SJCRH30 (cell line): ENCODE results near the gene SGSH. TPM values are rescaled to one million over a fixed set of nuclear protein-coding genes. Genes with fewer than 3 reads are reported as not detected.
A peak's percentile ranks its signal among the peaks of the same experiment; 100 is the strongest.

ENCODE experiments used
- DNase-seq, 2 experiments: peaks; one replicate each; pipeline ENCODE4 v3.0.0-alpha.2; 2015 to 2020
- H3K27ac ChIP-seq: fragments of 250-450 bp; sonication (Bioruptor Pico); 2 replicates; pipeline ENCODE4 v1.5.1; 2020; ENCODE audit warnings: mild to moderate bottlenecking, moderate library complexity
- H3K27me3 ChIP-seq: fragments of 250-450 bp; sonication (Bioruptor Pico); 2 replicates; pipeline ENCODE4 v1.5.1; 2020; ENCODE audit warnings: mild to moderate bottlenecking, moderate library complexity
- H3K36me3 ChIP-seq: fragments of 250-450 bp; sonication (Bioruptor Pico); 2 replicates; pipeline ENCODE4 v1.5.1; 2020; ENCODE audit warnings: mild to moderate bottlenecking, moderate library complexity
- H3K4me1 ChIP-seq: fragments of 250-450 bp; sonication (Bioruptor Pico); 2 replicates; pipeline ENCODE4 v1.5.1; 2020; ENCODE audit warnings: mild to moderate bottlenecking, moderate library complexity
- H3K4me3 ChIP-seq: fragments of 250-450 bp; sonication (Bioruptor Pico); 2 replicates; pipeline ENCODE4 v1.5.1; 2020; ENCODE audit warnings: mild to moderate bottlenecking, moderate library complexity
- H3K9me3 ChIP-seq: fragments of 250-450 bp; sonication (Bioruptor Pico); replicated peaks from 2 replicates; pipeline ENCODE4 v1.5.1; 2020; ENCODE audit warnings: mild to moderate bottlenecking, moderate library complexity
- total RNA-seq: library from RNA; depleted of rRNA; stranded (reverse); fragments of >200 nt; shearing (Covaris generic); gene quantifications from 2 replicates; pipeline ENCODE4 v1.2.3, GENCODE V29; 2014

Gene SGSH
- total RNA-seq, 1 experiment from 2014 or later, result 19.3 TPM

DNA sequence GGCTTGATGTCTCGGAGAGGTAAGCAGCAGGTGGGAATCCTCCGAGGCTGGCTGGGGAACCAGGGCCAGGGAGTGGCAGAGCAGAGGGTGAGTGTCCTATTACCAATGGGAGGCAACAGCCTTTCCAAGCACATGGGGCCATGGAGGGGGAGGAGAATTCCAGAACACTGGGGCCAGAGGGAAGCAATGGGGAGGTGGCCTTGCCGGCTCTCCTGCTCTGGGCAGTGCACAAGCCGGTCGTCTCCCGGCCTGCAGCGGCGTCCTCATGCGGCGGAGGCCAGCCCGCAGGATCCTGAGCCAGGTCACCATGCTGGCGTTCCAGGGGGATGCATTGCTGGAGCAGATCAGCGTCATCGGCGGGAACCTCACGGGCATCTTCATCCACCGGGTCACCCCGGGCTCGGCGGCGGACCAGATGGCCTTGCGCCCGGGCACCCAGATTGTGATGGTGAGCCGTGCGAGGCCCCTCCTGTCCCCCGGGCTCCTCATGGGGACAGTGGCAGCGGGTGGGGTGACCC, 21.9 kb downstream of the SGSH start:
- Histone ChIP-seq H3K4me1 (0 out of 2 replicates have a peak, but pooled peaks cover 4% of the 10 kb centered on the region), H3K27me3 (no peaks in the 10 kb centered on the region), H3K36me3 (no peaks in the 10 kb centered on the region), H3K9me3 (no peaks in the 10 kb centered on the region), H3K4me3 (no peak overlapping the region), H3K27ac (no peak overlapping the region)
- DNase-seq, result peak; percentile 54 to 70

DNA sequence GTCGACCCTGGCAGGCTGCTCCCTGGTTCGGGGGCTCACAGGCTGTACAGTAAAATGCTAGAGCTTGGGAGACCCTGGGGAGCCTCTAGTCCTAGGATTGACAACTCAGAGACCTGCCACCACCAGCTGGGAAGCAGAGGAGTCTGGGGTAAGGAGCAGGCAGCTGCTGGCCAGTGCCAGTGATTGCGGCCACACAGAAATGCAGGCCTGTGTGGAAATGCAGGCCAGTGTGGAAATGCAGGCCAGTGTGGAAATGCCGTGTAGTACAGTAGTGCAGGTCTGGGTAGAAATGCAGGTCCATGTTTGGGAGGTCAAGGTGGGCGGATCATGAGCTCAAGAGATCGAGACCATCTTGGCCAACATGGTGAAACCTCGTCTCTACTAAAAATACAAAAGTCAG, 23.5 kb downstream of the SGSH start:
- H3K27ac ChIP-seq, result no peak overlapping the region
- no peaks in the 10 kb centered on the region; the same call in 1 of the 2 replicates for H3K27me3 ChIP-seq
- H3K4me1 ChIP-seq, result peaks cover 12% of the 10 kb centered on the region; the same call in 1 of the 2 replicates
- no peaks in the 10 kb centered on the region for H3K9me3 ChIP-seq
- H3K4me3 ChIP-seq, result no peak overlapping the region
- H3K36me3 ChIP-seq, result no peaks in the 10 kb centered on the region
- DNase-seq, result no peak

DNA sequence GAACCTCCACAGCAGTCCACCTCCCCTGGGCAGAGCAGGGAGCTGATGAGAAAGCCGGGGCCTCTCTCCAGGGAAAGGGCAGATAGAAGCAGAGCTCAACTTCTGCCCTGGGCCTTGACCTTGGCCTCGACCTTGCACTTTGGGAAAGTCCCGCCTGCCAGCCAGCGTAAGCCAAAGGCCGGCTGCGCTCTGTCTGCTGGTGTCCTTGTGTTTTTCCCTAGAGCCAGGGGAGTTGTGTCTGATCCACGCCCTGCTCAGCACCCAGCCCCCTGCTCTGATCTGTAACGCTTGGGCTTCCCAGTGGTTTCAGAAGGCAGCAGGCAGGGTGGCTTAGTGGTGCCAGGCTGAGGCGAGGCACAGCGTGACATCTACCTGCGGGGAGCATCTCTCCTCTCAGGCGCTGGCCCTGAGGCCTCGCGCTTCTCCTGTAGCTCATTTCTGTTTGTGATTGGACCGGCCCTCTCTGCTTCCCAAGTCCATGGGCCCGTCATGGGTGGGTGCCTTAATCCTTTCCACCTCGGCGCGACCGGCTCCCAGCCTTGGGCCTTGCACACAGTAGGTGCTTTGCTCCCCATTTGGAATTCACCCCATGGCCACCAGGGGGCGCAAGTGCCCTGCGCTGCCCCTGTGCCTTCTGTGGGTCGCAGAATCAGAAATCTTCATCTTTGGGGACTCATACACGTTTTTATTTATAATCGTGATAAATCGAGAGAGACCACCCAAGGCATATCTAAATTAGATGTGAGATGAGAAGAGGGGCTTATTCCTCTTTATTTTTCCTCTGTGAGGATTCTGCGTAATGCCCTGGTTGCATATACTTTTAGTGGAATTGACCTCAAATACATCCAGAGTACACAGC, 24.2 kb downstream of the SGSH start:
- peaks cover 7% of the 10 kb centered on the region; the same call in 1 of the 2 replicates for H3K27me3 ChIP-seq
- H3K36me3 ChIP-seq, result no peaks in the 10 kb centered on the region
- peak in 1 of 2 experiments; percentile 61 for DNase-seq
- H3K4me3 ChIP-seq, result no peak overlapping the region
- H3K4me1 ChIP-seq, result peaks cover 14% of the 10 kb centered on the region; the same call in 1 of the 2 replicates
- no peaks in the 10 kb centered on the region for H3K9me3 ChIP-seq
- H3K27ac ChIP-seq, result no peak overlapping the region

DNA sequence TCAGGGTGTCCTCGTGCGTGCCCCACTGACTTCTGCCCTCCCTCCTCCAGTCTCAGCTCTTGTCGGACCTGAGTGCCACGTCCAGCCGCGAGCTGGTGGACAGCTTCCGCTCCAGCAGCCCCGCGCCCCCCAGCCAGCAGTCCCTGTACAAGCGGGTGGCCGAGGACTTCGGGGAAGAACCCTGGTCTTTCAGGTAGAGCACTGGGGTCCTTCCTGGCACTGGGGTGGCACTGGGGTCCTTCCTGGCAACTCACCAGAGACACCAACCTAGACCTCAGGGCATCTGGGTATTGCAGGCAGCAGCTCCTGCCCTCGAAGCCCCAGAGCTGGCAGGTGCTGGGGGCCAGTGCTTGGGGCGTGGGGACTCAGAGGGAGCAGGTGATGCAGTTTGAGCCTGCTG, 25.0 kb downstream of the SGSH start:
- Histone ChIP-seq H3K9me3 (no peaks in the 10 kb centered on the region), H3K27ac (no peak overlapping the region), H3K36me3 (no peaks in the 10 kb centered on the region), H3K4me3 (no peak overlapping the region), H3K4me1 (peaks cover 14% of the 10 kb centered on the region; the same call in 1 of the 2 replicates), H3K27me3 (peaks cover 11% of the 10 kb centered on the region; the same call in 1 of the 2 replicates)
- DNase-seq, result no peak

DNA sequence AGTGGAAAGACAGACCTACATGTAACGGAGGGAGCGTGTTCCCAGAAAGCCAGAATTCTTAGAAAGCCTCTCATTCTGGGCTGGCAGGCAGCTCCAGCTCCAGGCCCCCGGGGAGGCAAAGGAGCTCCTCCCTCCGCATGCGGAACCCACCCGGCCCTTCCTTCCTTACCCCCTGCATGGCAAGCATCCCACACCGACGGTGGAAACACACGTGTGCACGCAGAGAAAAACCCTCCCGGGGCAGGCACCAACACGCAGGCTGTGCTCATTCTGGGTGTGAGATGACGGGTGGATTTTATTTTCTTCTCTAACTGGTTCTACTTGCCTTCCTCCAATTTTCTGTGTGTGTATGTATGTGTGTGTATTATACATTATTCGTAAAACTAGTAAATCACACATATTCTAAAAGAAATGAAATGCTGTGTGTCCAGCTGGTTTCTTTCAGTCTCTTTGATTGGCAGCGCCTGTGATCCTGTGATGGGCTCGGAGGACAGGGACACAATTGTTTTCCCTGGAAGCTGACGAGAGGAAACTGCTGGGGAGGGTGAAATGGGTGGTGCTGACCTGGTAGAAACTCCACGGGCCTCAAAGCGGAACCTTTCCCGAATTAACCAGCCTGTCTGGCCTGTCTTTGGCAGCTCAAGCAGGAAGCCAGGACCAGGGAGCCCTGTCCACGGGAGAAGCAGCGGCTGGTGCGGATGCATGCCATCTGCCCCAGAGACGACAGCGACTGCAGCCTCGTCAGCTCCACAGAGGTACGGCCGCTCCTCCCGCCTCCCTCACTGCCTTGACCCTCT, 28.1 kb downstream of the SGSH start:
- H3K36me3 ChIP-seq, result no peaks in the 10 kb centered on the region
- peaks cover 10% of the 10 kb centered on the region; the same call in 1 of the 2 replicates for H3K4me1 ChIP-seq
- H3K27me3 ChIP-seq, result peaks cover 38% of the 10 kb centered on the region
- peak overlapping the region; percentile 30 for H3K4me3 ChIP-seq
- no peak overlapping the region for H3K27ac ChIP-seq
- peak; percentile 68 to 77 for DNase-seq
- no peaks in the 10 kb centered on the region for H3K9me3 ChIP-seq

DNA sequence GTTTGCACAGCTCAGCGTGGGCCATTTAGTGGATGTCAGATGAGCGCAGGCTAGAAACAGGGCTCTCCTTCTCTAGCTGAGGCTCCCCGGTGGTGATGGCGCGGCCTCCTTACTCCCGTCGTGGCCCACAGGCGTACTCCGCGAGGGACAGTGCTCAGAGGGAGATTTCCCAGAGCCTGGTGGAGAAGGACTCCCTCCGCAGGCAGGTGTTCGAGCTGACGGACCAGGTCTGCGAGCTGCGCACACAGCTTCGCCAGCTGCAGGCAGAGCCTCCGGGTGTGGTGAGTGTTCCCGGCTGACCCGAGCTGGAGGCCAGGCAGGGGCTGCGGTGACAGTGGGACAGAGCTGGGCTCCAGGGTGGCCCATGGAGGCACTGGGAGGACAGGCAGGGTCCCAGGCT, 28.9 kb downstream of the SGSH start:
- Histone ChIP-seq H3K4me3 (no peak overlapping the region), H3K27ac (no peak overlapping the region), H3K9me3 (no peaks in the 10 kb centered on the region), H3K36me3 (no peaks in the 10 kb centered on the region), H3K4me1 (peaks cover 10% of the 10 kb centered on the region; the same call in 1 of the 2 replicates), H3K27me3 (peaks cover 47% of the 10 kb centered on the region)
- DNase-seq, result no peak

DNA sequence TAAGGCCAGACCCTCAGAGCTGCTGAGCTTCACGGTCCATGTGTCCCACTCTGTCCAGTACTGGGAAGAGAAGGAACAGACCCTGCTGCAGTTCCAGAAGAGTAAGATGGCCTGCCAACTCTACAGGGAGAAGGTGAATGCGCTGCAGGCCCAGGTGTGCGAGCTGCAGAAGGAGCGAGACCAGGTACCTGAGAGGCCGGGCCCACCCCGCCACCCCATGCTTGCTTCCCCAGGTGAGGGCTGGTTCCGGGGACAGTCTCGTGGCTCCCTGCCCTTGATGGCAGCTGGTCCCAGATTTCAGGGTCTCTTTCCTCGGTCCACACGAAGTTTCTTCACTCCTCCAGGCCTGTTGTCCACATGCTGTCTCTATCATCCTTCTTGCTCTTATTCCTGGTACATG, 29.4 kb downstream of the SGSH start:
- H3K4me3 ChIP-seq, result no peak overlapping the region
- H3K36me3 ChIP-seq, result no peaks in the 10 kb centered on the region
- peaks cover 10% of the 10 kb centered on the region; the same call in 1 of the 2 replicates for H3K4me1 ChIP-seq
- no peak for DNase-seq
- H3K9me3 ChIP-seq, result no peaks in the 10 kb centered on the region
- no peak overlapping the region for H3K27ac ChIP-seq
- H3K27me3 ChIP-seq, result peaks cover 52% of the 10 kb centered on the region

DNA sequence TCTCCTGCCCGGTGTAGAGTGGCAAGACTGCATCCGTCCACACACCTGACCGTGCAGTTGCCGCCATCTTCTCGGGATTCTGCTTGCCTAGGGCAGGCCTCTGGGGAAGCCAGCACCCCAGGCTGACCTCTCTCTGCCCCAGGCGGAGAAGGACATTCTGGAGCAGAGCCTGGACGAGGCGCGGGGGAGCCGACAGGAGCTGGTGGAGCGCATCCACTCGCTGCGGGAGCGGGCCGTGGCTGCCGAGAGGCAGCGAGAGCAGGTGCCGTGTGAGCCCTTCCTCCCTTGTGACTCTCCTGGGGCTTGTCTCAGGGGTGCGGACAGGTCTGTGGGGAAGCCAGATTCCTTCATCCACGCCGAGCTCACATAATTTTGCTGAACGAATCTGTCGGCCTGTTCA, 30.5 kb downstream of the SGSH start:
- H3K36me3 ChIP-seq, result no peaks in the 10 kb centered on the region
- no peak for DNase-seq
- peaks cover 10% of the 10 kb centered on the region; the same call in 1 of the 2 replicates for H3K4me1 ChIP-seq
- H3K4me3 ChIP-seq, result no peak overlapping the region
- no peak overlapping the region for H3K27ac ChIP-seq
- H3K9me3 ChIP-seq, result no peaks in the 10 kb centered on the region
- peaks cover 60% of the 10 kb centered on the region for H3K27me3 ChIP-seq

DNA sequence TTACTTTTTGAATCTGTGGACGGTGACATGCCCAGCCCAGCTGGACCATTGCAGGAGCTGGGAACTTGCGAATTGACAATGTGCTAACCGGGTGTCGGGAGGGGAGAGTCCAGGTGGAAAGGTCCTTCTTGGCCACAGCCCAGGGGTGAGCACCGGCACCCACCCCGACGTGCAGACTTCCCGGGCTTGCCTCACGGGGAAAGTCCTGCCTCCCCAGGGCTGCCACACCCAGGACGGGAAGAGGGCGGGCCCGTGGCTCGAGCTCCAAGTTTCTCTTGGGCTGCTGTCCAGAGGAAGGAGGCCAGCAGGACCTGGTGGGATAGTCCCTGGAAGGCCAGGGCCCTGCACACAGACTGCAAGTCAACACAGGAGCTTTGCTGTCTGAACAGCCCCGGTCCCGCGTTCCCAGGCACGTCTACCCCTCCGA, 32.6 kb downstream of the SGSH start:
- H3K36me3 ChIP-seq, result no peaks in the 10 kb centered on the region
- H3K27ac ChIP-seq, result no peak overlapping the region
- H3K9me3 ChIP-seq, result no peaks in the 10 kb centered on the region
- no peak for DNase-seq
- H3K4me1 ChIP-seq, result peaks cover 7% of the 10 kb centered on the region; the same call in 1 of the 2 replicates
- H3K27me3 ChIP-seq, result peaks cover 60% of the 10 kb centered on the region
- H3K4me3 ChIP-seq, result no peak overlapping the region

DNA sequence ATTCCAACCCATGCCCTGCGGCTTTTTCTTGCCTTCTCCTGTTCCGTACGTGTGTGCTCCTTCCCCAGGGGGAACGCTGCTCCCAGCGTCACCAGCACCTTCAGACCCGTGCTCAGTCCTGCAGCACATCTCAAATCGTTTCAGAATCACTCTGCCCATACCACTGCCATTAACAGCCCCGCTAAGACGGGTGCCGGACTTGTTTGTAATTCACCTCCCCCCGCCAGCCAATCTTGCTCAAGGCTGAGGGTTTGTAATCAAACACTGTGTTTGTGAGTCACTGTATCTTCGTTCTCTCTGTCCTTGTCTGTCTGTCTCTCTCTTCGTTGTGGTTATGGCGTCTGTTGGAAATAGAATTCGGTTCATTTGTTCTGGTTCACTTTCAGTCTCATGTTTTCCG, 33.0 kb downstream of the SGSH start:
- peaks cover 60% of the 10 kb centered on the region for H3K27me3 ChIP-seq
- peaks cover 6% of the 10 kb centered on the region; the same call in 1 of the 2 replicates for H3K4me1 ChIP-seq
- no peaks in the 10 kb centered on the region for H3K36me3 ChIP-seq
- H3K27ac ChIP-seq, result no peak overlapping the region
- no peak for DNase-seq
- H3K9me3 ChIP-seq, result no peaks in the 10 kb centered on the region
- H3K4me3 ChIP-seq, result no peak overlapping the region

DNA sequence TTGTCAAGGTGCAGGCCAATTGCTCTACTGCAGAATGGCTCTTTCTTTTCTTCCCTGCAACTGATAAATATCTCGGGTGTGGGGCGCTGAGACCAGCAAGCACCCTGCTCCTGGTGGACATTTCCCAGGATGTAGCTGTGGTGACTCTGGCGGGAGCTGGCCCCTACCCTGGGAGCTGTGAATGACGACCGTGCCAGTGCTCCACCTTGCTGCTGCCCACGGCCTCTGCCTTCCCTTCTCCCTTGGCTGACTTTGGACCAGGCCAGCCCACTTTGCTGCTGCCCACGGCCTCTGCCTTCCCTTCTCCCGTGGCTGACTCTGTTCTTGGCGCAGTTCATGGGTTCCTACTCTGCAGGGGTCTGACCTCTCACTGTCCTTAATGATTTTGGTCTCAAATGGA, 34.2 kb downstream of the SGSH start:
- Histone ChIP-seq H3K27ac (no peak overlapping the region), H3K9me3 (no peaks in the 10 kb centered on the region), H3K4me1 (no peaks in the 10 kb centered on the region), H3K4me3 (no peak overlapping the region), H3K36me3 (no peaks in the 10 kb centered on the region), H3K27me3 (peaks cover 54% of the 10 kb centered on the region)
- no peak for DNase-seq

DNA sequence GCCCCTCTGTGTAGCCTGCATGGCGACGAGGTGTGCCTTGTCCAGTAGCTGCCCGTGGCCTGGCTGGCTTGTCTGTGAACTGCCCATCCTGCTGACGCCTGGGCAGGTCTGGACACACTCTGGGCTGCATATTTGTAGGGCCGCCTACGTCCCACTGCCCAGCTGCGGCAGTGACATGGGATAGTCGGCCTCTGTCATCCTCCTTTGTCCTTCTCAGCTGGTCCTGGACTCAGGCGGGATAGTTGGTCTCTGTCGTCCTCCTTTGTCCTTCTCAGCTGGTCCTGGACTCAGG, 35.8 kb downstream of the SGSH start:
- DNase-seq, result no peak
- Histone ChIP-seq H3K36me3 (no peaks in the 10 kb centered on the region), H3K27me3 (peaks cover 41% of the 10 kb centered on the region), H3K27ac (no peak overlapping the region), H3K9me3 (no peaks in the 10 kb centered on the region), H3K4me1 (peaks cover 1% of the 10 kb centered on the region; the same call in 1 of the 2 replicates), H3K4me3 (no peak overlapping the region)

DNA sequence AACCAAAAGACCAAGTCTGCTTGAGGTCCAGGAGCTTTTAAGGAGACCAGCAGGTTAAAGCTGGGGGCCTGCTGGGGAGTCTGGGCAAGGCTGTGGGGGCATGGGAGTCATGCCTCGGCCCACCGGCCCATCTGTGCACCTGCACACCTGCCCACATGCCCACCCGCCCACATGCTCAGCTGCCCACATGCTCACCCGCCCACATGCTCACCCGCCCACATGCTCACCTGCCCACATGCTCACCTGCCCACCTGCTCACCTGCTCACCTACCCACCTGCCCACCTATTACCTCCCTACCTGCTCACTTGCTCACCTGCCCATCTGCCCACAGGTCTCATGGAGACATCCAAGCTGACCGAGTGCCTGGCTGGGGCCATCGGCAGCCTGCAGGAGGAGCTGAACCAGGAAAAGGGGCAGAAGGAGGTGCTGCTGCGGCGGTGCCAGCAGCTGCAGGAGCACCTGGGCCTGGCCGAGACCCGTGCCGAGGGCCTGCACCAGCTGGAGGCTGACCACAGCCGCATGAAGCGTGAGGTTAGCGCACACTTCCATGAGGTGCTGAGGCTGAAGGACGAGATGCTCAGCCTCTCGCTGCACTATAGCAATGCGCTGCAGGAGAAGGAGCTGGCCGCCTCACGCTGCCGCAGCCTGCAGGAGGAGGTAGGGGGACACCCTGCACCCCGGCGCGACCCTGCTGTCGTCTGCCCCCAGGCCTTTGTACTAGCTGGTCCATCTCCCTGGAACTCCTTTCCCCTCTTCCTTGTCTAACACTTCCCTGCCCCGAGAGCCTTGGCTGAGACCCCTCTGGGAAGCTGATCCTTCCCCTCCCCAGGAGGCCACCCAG, 36.3 kb downstream of the SGSH start:
- Histone ChIP-seq H3K4me3 (no peak overlapping the region), H3K27ac (no peak overlapping the region), H3K9me3 (no peaks in the 10 kb centered on the region), H3K4me1 (peaks cover 7% of the 10 kb centered on the region), H3K27me3 (peaks cover 39% of the 10 kb centered on the region), H3K36me3 (no peaks in the 10 kb centered on the region)
- DNase-seq, result no peak

DNA sequence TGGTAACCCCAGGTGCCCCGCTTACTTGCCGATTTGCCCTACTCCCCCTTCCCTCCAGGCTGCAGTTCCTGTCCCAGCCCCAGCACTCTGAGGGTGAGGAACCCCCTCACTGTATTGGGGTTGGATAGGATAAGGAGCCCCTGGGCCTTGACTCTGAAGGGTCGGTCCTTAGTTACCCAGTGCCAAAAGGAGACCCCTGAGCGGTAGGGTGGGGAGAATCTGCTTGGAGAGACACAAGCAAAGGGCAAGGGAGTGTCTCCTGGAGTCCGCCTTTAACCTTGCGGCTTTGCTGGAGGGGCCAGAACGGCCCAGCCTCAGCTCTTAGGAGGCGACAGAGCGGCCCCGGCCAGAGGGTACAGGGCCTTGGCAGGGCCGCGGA, 37.3 kb downstream of the SGSH start:
- Histone ChIP-seq H3K27me3 (peaks cover 30% of the 10 kb centered on the region), H3K4me1 (peaks cover 15% of the 10 kb centered on the region), H3K9me3 (no peaks in the 10 kb centered on the region), H3K4me3 (no peak overlapping the region), H3K27ac (no peak overlapping the region), H3K36me3 (no peaks in the 10 kb centered on the region)
- no peak for DNase-seq
